GM12878 (cell line): Measurements from ENCODE around the gene BCORL1.

Experiments
- CTCF ChIP-seq, 3 experiments: IDR thresholded peaks in 2 of 3; conservative IDR thresholded peaks in 1 of 3; 2 replicates each; pipeline ENCODE4 v1.5.1; 2011; ENCODE audit warnings: low read depth in 3 of 3, low read length in 3 of 3, mild to moderate bottlenecking in 3 of 3, control low read depth in 2 of 3, moderate library complexity in 2 of 3, inconsistent platforms in 1 of 3, mixed read lengths in 1 of 3; ENCODE audit not compliant: control insufficient read depth in 2 of 3, insufficient read depth in 1 of 3; ENCODE audit errors: extremely low read depth in 1 of 3
- EP300 ChIP-seq, 2 experiments: fragments of 150-350 bp in 1 of 2; IDR thresholded peaks; 2 replicates each; pipeline ENCODE4 v1.6.1; 2011 to 2012; ENCODE audit warnings: low read depth in 2 of 2, low read length in 2 of 2, borderline replicate concordance in 1 of 2, improper control_type of control experiment in 1 of 2, inconsistent platforms in 1 of 2; ENCODE audit not compliant: control insufficient read depth in 1 of 2
- IKZF2 ChIP-seq, 2 experiments: fragments of 450-650 bp; IDR thresholded peaks; 2 replicates each; pipeline ENCODE4 v1.6.1; 2017; ENCODE audit warnings: mild to moderate bottlenecking in 2 of 2, moderate library complexity in 2 of 2
- POLR2A ChIP-seq: IDR thresholded peaks from 2 replicates; pipeline ENCODE4 v1.6.1; 2011; ENCODE audit warnings: low read depth, mild to moderate bottlenecking, low read length
- RAD21 ChIP-seq: IDR thresholded peaks from 2 replicates; pipeline ENCODE4 v1.6.1; 2011; ENCODE audit warnings: mild to moderate bottlenecking, low read depth, low read length, moderate library complexity; ENCODE audit not compliant: insufficient read depth
- RB1 ChIP-seq: fragments of 450-650 bp; formaldehyde crosslinking; IDR thresholded peaks from 2 replicates; pipeline ENCODE4 v1.6.1; 2017; ENCODE audit warnings: mild to moderate bottlenecking, borderline replicate concordance
- SIX5 ChIP-seq: IDR thresholded peaks from 2 replicates; pipeline ENCODE4 v1.6.1; 2011; ENCODE audit warnings: mild to moderate bottlenecking, low read depth, low read length, moderate library complexity; ENCODE audit not compliant: severe bottlenecking
- SP1 ChIP-seq: IDR thresholded peaks from one replicate; pipeline ENCODE4 v1.6.1; 2011; ENCODE audit warnings: low read depth, low read length
- TCF12 ChIP-seq: IDR thresholded peaks from 2 replicates; pipeline ENCODE4 v1.6.1; 2011; ENCODE audit warnings: low read depth, mild to moderate bottlenecking, low read length
- TF ChIP-seq, protein P1 (sequence below): fragments of 450-650 bp; IDR thresholded peaks from 2 replicates; pipeline ENCODE4 v1.6.1; 2017; ENCODE audit warnings: borderline replicate concordance

DNA sequence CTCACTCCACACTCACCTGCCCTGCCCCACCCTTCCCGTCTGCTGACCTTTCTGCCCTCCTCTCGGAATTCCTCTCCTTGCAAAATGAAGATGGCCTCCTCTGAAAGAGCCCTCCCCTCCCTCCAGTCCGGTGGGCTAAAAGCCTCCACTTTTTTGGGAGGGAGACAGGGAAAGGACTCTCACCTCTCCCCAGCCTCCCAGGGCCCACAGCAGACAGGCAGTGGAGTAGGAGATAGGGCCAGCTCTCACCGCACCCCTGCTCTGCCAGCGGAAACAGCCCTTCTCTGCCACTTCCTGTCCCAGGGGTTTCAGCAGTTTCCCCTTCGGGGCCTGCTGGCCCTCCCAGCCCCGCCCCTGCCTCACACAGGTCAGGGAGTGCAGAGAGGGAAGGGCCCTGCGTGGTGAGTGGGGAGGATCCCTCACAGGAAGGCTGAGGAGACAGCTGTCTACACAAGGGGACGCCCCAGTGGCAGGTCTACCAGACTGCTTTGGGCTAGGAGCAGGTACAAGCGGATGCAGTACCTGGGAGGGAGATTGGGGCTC lies 109.6 kb downstream of the BCORL1 start:
- TF ChIP-seq CTCF (IDR thresholded peaks at IDR 0.05 in 2 of 3, conservative IDR thresholded peaks at IDR 0.05 in 1 of 3; ENCODE audit: control insufficient read depth in 2 of 3, extremely low read depth in 1 of 3, insufficient read depth in 1 of 3, low read depth in 3 of 3, low read length in 3 of 3), result peak; percentile 22 to 33 (median 28); a peak in 4 of 6 replicates
- TF ChIP-seq RB1, result no peak
- no peak for TF ChIP-seq EP300 (IDR thresholded peaks at IDR 0.05; ENCODE audit: borderline replicate concordance in 1 of 2, control insufficient read depth in 1 of 2, low read depth in 2 of 2, low read length in 2 of 2)
- TF ChIP-seq TCF12, result peak; percentile 63; the same call in 1 of the 2 replicates
- peak; percentile 76 for TF ChIP-seq POLR2A
- TF ChIP-seq RAD21, result peak; percentile 36; the same call in 1 of the 2 replicates
- peak; percentile 37 to 74; a peak in 3 of 4 replicates for TF ChIP-seq IKZF2 (IDR thresholded peaks at IDR 0.05)
- TF ChIP-seq, protein P1, sequence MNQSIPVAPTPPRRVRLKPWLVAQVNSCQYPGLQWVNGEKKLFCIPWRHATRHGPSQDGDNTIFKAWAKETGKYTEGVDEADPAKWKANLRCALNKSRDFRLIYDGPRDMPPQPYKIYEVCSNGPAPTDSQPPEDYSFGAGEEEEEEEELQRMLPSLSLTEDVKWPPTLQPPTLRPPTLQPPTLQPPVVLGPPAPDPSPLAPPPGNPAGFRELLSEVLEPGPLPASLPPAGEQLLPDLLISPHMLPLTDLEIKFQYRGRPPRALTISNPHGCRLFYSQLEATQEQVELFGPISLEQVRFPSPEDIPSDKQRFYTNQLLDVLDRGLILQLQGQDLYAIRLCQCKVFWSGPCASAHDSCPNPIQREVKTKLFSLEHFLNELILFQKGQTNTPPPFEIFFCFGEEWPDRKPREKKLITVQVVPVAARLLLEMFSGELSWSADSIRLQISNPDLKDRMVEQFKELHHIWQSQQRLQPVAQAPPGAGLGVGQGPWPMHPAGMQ, result no peak
- no peak for TF ChIP-seq SIX5
- no peak for TF ChIP-seq SP1
